Choroid plexus epithelial cell (primary cell): ENCODE data around the gene NT5C.
A peak's percentile ranks its signal among the peaks of the same experiment; 100 is the strongest.
"Not testable (repeated sequence)": the region's sequence is repeated elsewhere in the genome, so short reads cannot be mapped to it uniquely, and the experiment has no call there.

Experiments
- DNase-seq: peaks from one replicate; pipeline ENCODE4 v3.0.0-alpha.2; 2010; ENCODE audit warnings: low read depth
- H3K4me3 ChIP-seq: 2 replicates; pipeline ENCODE4 v1.5.1; 2011; ENCODE audit warnings: low read depth, mild to moderate bottlenecking, control low read depth, low read length, moderate library complexity
- TF ChIP-seq, protein P1 (sequence below): conservative IDR thresholded peaks from 2 replicates; pipeline ENCODE4 v1.5.1; 2011; ENCODE audit warnings: low read depth, mild to moderate bottlenecking, control low read depth, inconsistent platforms, low read length, moderate library complexity

The NT5C gene

DNA sequence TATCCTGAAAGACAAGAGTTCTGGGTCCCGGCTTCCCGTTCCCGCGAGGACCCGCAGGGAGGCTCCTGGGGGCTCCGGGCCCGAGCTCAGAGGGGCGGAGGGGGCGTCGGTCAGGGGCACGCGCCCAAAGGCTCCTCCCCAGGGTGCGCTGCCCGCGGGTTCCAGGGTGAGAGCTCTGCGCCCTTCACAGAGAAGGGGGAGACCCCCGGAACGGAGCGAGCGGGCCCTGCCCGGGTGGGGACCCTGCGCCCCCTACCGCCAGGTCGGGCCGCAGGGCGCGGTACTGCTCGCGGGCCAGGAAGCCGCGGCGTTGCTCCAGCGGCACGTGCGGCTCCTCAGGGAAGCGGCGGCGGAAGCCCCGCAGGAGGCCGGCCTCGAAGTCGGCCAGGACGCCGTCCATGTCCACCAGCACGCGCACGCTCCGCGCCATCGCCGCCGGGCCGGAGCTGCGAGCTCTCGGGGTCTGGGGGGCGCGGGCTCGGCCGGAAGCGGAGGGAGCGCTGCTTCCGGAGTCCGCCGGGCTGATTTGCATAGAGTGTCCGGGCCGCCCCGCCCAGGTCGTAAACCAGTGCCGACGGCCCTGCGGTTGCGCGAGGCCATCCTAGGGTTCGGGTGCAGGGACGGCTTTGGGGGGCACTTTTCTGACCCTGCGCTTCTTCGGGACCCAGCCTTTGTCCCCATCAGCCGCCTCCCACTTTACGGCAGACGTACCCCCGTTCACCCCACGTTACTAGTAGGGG lies at the start of gene NT5C:
Gene NT5C (minus strand): TSS at position 465 of the 740 bp plus-strand sequence. CDS start 35 bp downstream, at position 430.
- TF ChIP-seq, protein P1, sequence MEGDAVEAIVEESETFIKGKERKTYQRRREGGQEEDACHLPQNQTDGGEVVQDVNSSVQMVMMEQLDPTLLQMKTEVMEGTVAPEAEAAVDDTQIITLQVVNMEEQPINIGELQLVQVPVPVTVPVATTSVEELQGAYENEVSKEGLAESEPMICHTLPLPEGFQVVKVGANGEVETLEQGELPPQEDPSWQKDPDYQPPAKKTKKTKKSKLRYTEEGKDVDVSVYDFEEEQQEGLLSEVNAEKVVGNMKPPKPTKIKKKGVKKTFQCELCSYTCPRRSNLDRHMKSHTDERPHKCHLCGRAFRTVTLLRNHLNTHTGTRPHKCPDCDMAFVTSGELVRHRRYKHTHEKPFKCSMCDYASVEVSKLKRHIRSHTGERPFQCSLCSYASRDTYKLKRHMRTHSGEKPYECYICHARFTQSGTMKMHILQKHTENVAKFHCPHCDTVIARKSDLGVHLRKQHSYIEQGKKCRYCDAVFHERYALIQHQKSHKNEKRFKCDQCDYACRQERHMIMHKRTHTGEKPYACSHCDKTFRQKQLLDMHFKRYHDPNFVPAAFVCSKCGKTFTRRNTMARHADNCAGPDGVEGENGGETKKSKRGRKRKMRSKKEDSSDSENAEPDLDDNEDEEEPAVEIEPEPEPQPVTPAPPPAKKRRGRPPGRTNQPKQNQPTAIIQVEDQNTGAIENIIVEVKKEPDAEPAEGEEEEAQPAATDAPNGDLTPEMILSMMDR = peak; percentile 43
- H3K4me3 ChIP-seq = peak within 1 kb of the TSS; percentile 78
- DNase-seq = peak; percentile 79

DNA sequence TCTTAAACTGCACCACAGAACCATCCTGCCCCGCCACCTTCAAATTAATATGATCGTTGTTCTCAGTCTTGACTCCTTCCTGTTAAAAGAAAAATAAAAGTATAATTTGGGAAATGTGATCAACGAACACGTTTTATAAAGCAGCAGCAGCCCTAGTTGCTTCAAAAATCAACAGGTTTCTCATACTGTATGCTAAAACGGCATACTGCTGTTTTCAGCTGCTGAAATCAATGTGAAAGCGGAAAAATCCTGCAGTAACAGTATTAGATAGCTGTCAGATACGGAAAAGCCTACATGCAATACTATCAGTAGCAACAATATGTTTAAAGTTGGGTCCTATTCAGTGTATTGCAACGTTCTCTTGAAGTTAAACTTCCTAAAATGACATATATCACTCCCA lies 49.6 kb upstream of the NT5C start:
- no peak for DNase-seq
- peak overlapping the region; percentile 73 for H3K4me3 ChIP-seq
- TF ChIP-seq, protein P1 = no peak

DNA sequence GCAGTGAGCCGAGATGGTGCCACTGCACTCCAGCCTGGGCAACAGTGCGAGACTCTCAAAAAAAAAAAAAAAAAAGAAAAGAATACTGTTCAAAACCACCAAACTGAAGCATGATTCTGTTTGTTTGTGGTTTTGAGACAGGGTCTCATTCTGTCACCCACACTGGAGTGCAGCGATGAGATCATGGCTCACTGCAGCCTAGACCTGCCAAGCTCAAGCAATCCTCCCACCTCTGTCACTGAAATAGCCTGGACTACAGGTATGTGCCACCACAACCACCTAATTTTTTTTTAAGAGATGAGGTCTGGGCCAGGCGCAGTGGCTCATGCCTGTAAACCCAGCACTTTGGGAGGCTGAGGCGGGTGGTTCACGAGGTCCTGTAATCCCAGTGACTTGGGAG lies 46.9 kb upstream of the NT5C start:
- no peak overlapping the region for H3K4me3 ChIP-seq
- DNase-seq = no peak
- TF ChIP-seq, protein P1 = no peak

DNA sequence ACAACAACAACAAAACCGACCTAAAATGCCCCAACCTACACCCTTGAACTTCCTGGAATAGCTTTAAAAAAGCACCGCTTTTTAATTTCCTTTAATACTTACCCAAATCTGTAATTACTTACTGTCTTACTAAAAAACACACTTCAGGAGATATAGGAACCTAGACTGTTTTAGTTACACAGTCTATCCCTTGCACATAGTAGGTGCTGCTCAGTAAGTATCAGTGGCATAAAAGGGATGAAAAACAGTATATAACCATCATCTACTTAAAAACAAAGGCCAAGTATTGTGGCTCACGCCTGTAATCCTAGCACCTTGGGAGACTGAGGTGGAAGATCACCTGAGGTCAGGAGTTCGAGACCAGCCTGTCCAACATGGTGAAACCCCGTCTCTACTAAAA lies 45.1 kb upstream of the NT5C start:
- no peak overlapping the region for H3K4me3 ChIP-seq
- DNase-seq = no peak
- TF ChIP-seq, protein P1 = no peak

DNA sequence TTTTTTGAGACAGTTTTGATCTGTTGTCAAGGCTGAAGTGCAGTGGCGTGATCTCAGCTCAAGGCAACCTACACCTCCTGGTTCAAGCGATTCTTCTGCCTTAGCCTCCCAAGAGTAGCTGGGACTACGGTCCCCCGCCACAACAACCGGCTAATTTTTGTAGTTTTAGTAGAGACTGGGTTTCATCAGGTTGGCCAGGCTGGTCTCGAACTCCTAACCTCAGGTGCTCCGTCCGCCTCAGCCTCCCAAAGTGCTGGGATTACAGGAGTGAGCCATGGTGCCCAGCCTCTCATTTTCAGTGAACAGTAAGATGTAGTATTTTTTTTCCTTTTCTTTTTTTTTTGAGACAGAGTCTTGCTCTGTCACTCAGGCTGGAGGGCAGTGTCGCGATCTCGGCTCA lies 43.5 kb upstream of the NT5C start:
- DNase-seq = no peak
- no peak overlapping the region for H3K4me3 ChIP-seq
- TF ChIP-seq, protein P1 = no peak

DNA sequence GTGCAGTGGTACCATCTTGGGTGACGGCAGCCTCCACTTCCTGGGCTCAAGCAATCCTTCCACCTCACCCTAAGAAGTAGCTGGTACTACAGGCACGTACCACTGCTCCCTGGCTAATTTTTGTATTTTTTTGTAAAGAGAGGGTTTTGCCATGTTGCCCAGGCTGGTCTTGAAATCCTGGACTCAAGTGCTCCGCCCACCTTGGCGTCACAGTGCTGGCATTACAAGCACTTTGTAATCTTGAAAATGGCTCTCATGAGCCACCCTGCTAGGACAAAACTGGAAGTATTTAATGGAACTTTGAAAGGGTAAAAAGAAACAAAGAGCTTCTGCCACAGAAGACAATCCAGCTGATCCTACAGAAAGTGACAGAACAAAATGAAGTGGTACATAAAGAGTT lies 42.0 kb upstream of the NT5C start:
- no peak overlapping the region for H3K4me3 ChIP-seq
- DNase-seq = no peak
- TF ChIP-seq, protein P1 = no peak

DNA sequence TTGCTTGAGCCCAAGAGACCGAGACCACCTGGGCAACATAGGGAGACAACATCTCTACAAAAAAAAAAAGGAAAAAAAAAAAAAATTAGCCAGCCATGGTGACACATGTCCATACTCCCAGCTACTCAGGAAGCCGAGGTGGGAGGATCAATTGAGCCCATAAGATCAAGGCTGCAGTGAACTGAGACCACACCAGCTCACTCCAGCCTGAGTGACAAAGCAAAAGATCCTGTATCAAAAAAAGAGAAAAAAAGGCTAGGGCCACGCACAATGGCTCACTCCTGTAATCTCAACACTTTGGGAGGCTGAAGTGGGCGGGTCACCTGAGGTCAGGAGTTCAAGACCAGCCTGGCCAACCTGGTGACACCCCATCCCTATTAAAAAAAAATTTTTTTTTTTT lies 37.5 kb upstream of the NT5C start:
- no peak for DNase-seq
- H3K4me3 ChIP-seq = no peak overlapping the region
- TF ChIP-seq, protein P1 = no peak

DNA sequence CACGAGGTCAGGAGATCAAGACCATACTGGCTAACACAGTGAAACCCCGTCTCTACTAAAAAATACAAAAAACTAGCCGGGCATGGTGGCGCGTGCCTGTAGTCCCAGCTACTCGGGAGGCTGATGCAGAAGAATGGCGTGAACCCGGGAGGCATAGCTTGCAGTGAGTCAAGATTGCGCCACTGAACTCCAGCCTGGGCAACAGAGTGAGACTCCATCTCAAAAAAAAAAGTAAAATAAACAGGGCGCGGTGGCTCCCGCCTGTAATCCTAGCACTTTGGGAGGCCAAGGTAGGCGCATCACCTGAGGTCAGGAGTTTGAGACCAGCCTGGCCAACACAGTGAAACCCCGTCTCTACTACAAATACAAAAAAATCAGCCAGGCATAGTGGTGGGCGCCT lies 33.1 kb upstream of the NT5C start:
- DNase-seq, H3K4me3 ChIP-seq: not testable (repeated sequence)
